ENCODE data around the gene SLC19A1.
"Not testable (repeated sequence)": the region's sequence is repeated elsewhere in the genome, so short reads cannot be mapped to it uniquely, and the experiment has no call there.

Gene SLC19A1

DNA sequence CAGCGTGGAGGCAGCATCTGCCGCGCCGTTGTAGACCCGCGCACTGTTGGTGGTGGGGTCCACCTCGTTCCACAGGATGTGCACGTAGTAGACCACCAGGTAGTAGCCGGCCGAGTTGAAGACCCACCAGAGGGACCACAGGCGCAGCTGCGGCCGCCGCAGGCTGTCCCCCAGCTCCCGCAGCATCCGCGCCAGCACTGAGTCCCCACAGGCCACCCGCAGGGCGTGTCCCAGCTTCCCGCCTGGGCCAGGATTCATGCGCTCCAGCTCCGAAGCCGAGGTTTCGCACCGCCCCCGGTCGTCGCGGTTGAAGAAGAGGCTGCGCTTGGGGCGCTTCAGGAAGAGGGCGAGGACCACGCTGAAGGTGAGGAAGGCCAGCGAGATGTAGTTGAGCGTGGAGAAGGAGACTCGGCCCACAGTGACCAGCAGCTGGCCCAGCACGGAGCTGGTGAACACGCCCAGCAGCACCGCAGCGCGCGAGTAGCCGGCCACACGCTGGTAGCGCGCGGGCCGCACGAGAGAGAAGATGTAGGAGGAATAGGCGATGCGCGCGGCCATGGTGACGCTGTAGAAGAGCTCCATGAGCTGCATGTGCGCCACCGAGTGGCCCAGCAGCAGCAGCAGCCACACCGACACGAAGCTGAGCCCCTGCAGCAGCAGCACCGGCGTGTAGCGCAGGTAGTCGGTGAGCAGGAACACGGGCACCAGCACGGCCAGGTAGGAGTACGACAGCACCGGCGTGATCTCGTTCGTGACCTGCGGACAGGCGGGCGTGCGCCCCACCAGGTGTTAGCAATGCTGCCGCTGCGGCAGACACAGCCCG is 10.6 kb downstream of the SLC19A1 start:
- Mint-ChIP-seq H3K4me3 (peak overlapping the region; percentile 19), H3K9me3 (no peaks in the 10 kb centered on the region), H3K4me1 (peaks cover 17% of the 10 kb centered on the region), H3K27me3 (no peaks in the 10 kb centered on the region), H3K27ac (no peak overlapping the region), H3K36me3 (peaks cover 6% of the 10 kb centered on the region)
- ATAC-seq (ENCODE audit: low read depth) = no peak
- DNase-seq (ENCODE audit: low spot score in 2 of 2) = no peak

DNA sequence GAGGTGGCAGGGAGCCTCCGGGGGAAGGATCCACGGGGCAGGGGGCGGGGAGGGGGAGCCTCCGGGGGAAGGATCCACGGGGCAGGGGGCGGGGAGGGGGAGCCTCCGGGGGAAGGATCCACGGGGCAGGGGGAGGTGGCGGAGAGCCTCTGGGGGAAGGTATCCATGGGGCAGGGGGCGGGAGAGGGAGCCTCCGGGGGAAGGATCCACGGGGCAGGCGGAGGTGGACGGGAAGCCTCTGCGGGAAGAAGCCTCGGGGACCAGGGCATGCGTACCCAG is 11.2 kb downstream of the SLC19A1 start:
- H3K27ac Mint-ChIP-seq; DNase-seq (ENCODE audit: low spot score in 2 of 2); ATAC-seq (ENCODE audit: low read depth); H3K4me3 Mint-ChIP-seq; H3K36me3 Mint-ChIP-seq; H3K9me3 Mint-ChIP-seq; H3K27me3 Mint-ChIP-seq: not testable (repeated sequence)
- H3K4me1 Mint-ChIP-seq = peaks cover 17% of the 10 kb centered on the region

DNA sequence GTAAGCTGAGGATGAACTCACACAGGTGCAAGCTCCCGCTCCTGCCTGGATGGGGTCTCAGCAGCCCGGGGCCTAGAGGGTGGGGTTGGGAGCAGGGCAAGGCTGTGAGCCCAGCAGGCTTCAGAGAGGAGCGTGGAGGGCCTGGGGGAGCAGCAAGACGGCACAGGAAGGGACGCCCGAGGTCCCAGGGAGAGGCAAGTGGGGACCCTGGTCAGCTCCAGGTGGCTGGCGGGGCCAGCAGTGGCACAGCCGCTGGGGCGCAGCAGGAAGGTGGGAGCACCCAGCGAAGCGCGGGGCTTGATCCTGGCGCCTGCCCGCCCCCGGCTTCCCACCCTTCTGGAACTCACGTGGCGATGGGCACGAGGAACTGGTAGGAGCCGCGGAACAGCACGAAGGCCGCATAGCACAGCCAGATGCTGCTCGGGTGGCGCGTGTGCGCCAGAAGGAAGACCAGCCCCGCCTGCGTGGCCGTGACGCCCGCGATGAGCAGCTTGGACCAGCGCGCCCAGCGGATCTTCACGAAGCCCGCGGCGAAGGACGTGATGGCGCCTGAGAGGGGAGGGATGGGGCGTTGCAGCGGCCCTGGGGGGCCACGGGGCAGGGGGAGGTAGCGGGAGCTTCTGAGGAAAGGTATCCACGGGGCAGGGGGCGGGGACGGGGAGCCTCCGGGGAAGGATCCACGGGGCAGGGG is 11.7 kb downstream of the SLC19A1 start:
- Mint-ChIP-seq H3K4me1 (peaks cover 17% of the 10 kb centered on the region), H3K27ac (no peak overlapping the region), H3K27me3 (no peaks in the 10 kb centered on the region), H3K36me3 (peaks cover 6% of the 10 kb centered on the region), H3K9me3 (no peaks in the 10 kb centered on the region), H3K4me3 (no peak overlapping the region)
- ATAC-seq (ENCODE audit: low read depth) (no peak), DNase-seq (ENCODE audit: low spot score in 2 of 2) (no peak)

DNA sequence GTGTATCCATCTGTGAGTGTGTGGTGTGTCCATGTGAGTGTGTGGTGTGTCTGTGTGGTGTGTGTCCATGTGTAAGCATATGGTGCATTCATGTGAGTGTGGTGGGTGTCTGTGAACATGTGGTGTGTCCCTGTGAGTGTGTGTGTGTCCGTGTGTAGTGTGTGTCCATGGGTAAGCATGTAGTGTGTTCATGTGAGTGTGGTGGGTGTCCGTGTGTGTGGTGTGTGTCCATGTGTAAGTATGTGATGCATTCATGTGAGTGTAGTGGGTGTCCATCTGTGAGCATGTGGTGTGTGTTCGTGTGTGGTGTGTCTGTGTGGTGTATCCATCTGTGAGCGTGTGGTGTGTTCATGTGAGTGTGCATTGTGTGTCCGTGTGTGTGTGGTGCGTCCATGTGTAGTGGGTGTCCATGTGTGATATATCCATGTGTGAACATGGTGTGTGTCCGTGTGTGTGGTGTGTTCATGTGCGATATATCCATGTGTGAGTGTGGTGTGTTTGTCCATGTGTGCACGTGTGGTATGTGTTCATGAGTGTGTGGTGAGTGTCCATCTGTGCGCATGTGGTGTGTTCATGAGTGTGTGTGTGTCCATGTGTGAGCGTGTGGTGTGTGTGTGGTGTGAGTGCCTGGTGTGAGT is 12.3 kb downstream of the SLC19A1 start:
- ATAC-seq (ENCODE audit: low read depth) = no peak
- no peak for DNase-seq (ENCODE audit: low spot score in 2 of 2)
- Mint-ChIP-seq H3K4me1 (peaks cover 14% of the 10 kb centered on the region), H3K27ac (no peak overlapping the region), H3K9me3 (no peaks in the 10 kb centered on the region), H3K36me3 (peaks cover 6% of the 10 kb centered on the region), H3K4me3 (no peak overlapping the region), H3K27me3 (no peaks in the 10 kb centered on the region)

DNA sequence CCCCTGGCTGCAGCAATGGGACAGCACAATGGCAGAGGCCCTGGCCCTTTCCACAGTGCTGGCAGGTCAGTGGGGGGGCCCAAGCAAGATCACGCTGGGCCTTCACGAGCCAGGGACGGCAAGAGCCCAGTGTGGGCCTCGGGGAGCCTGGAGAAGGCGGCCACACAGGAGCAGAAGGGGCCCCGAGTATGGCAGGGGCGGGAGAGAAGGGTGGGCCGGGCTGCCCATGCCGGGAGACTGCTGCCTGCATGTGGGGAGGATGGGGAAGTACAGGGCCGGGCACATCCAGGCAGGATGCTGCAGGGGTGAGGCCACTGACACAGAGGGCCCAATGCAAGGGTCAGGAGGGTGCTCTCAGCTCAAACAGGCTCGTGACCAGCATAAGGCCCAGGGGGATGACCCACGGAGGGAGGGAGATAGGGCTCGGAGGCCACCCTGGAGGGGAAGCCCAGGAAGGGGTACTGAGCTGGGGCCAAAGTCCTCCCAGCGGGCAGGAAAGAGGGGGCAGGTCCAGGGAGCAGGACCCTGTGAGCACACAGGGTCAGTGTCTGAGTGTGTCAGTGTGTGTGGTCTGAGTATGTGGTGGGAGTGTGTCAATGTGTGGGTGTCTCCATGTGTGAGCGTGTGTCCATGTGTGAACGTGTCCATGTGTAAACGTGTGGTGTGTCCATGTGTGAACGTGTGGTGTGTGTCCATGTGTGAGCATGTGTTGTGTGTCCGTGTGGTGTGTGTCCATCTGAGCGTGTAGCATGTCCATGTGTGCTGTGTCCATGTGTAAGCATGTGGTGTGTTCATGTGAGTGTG is 13.1 kb downstream of the SLC19A1 start:
- no peak overlapping the region for H3K4me3 Mint-ChIP-seq
- DNase-seq (ENCODE audit: low spot score in 2 of 2) = no peak
- no peak for ATAC-seq (ENCODE audit: low read depth)
- H3K27ac Mint-ChIP-seq = no peak overlapping the region
- H3K4me1 Mint-ChIP-seq = peaks cover 9% of the 10 kb centered on the region
- H3K9me3 Mint-ChIP-seq = no peaks in the 10 kb centered on the region
- no peaks in the 10 kb centered on the region for H3K27me3 Mint-ChIP-seq
- peaks cover 6% of the 10 kb centered on the region for H3K36me3 Mint-ChIP-seq

DNA sequence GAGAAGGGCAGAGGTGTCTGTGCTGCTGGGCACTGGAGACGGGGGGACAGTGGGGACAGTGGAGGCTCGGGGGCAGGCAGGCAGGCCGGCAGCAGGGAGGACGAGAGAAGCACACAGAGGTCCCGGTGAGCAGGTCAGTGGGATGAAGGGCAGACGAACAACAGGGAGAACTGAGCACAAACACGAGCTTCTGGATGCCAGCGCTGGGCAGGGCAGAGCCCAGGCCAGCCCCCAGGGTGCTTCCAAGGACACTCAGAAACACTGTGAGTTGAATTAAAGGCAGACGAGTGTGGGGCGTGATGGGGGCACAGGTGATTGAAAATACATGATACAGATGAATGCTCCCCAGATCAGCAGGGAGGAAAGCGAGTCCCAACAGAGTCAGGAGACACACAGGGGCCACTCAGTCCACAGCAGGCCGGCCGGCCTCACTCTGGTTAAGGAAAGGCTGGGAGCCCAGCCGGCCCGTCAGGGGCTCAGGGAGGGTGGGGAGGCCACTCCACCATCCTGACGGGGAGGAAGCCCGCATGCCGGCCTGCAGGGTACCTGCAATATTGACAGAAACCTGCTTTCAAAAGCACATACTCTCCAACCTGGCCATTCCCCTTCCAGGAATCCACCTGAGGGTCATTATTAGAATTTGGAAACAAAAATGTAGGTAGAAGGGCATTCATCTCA is 14.1 kb downstream of the SLC19A1 start:
- Mint-ChIP-seq H3K36me3 (peaks cover 6% of the 10 kb centered on the region), H3K27me3 (no peaks in the 10 kb centered on the region), H3K4me1 (peaks cover 9% of the 10 kb centered on the region), H3K9me3 (no peaks in the 10 kb centered on the region), H3K27ac (no peak overlapping the region), H3K4me3 (no peak overlapping the region)
- no peak for DNase-seq (ENCODE audit: low spot score in 2 of 2)
- no peak for ATAC-seq (ENCODE audit: low read depth)

DNA sequence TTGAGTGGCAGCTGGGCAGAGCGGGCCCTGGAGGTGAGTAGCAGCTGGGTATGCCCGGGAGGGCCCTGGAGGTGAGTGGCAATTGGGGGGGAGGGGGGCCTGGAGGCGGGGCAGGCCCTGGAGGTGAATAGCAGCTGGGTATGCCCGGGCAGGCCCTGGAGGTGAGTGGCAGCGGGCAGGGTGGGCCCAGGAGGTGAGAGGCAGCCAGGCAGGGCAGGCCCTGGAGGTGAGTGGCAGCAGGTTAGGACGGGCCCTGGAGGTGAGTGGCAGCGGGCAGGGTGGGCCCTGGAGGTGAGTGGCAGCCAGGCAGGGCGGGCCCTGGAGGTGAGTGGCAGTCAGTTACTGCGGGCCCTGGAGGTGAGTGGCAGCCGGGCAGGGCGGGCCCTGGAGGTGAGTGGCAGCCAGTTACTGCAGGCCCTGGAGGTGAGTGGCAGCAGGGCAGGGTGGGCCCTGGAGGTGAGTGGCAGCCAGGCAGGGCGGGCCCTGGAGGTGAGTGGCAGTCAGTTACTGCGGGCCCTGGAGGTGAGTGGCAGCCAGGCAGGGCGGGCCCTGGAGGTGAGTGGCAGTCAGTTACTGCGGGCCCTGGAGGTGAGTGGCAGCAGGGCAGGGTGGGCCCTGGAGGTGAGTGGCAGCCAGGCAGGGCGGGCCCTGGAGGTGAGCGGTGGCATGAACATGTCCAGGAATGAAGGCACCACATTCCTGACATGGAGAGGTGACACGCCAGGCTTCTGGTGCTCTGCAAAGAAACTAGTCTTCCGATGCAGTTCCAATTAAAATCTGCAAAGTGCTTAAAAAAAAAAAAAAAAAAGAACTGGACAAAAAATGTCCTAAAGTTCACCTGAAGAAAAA is 14.9 kb downstream of the SLC19A1 start:
- not testable (repeated sequence) for H3K27ac Mint-ChIP-seq; H3K9me3 Mint-ChIP-seq; ATAC-seq (ENCODE audit: low read depth); H3K27me3 Mint-ChIP-seq; H3K4me3 Mint-ChIP-seq; H3K4me1 Mint-ChIP-seq; DNase-seq (ENCODE audit: low spot score in 2 of 2)
- peaks cover 11% of the 10 kb centered on the region for H3K36me3 Mint-ChIP-seq

DNA sequence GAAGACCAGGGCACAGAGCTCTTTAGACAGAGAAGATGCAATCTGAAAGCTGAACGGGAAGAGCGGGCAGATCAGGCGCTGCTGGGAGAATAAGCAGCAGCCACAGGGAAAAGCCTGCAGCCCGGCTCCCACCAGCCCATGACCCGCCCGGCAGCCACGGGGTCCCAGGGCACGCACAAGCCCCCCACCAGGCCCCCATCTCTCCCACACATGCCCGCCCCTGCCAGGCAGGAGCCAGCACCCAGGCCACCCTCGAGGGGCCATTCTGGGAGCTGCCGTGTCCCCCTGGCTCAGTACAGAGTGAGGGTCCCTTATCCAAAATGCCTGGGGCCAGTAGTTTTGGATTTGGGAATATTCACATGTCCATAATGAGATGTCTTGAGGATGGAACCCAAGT is 16.3 kb downstream of the SLC19A1 start:
- peaks cover 24% of the 10 kb centered on the region for H3K36me3 Mint-ChIP-seq
- no peaks in the 10 kb centered on the region for H3K27me3 Mint-ChIP-seq
- no peak for DNase-seq (ENCODE audit: low spot score in 2 of 2)
- H3K27ac Mint-ChIP-seq = no peak overlapping the region
- H3K9me3 Mint-ChIP-seq = peaks cover 2% of the 10 kb centered on the region
- ATAC-seq (ENCODE audit: low read depth) = no peak
- peaks cover 2% of the 10 kb centered on the region for H3K4me1 Mint-ChIP-seq
- no peak overlapping the region for H3K4me3 Mint-ChIP-seq

DNA sequence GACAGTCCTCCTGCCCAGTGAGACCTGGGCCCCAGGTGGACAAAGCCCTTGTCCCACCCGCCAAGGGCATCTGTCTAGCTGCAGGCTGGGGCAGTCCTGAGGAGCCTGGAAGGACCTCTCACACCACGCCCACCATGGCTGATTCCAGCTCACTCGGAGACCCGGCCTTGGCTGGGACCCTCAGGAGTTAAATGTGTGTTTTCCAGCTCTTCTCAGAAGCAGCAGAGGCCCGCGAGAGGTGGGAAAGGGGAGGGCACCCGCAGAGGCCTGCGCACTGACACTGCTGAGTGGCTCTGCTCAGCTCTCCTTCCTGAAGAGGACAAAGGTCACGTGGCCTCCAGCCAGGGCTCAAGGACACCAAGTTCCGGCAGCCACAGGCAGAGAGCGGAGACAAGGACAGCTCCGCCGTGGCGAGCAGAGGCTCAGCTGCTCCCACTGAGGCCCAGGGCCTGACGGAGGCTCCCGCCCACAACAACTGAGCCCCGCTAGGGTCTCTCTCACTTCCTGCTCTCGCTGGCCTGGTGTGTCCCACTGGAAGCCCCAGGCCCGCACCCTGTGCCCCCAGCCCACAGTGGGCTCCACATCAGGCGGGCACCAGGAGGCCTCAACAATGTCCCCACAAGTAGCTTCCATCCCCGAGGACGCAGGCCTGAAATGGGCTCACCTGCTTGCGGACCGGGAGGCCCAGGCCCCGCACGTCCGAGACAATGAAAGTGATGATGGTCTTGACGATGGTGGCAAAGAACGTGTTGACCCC is 16.9 kb downstream of the SLC19A1 start:
- Mint-ChIP-seq H3K9me3 (peaks cover 4% of the 10 kb centered on the region), H3K4me3 (no peak overlapping the region), H3K27ac (no peak overlapping the region), H3K4me1 (peaks cover 2% of the 10 kb centered on the region), H3K27me3 (no peaks in the 10 kb centered on the region), H3K36me3 (peaks cover 28% of the 10 kb centered on the region)
- DNase-seq (ENCODE audit: low spot score in 2 of 2) (no peak), ATAC-seq (ENCODE audit: low read depth) (no peak)

DNA sequence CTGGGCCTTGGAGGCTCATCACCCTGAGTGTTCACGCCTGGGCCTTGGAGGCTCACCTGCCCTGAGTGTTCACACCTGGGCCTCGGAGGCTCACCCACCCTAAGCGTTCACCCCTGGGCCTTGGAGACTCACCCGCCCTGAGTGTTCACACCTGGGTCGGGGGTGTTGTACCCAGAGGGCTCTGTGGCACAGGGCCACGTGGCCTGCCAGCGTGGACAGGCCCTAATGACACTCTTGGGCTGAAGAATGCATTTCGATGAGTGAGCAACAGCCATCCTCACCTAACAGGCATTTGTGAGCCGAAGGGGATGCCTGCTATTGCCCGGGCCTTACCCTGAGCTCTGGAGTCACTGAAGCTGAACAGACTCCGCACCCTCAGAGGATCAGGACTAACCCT is 17.5 kb downstream of the SLC19A1 start:
- ATAC-seq (ENCODE audit: low read depth) (no peak), DNase-seq (ENCODE audit: low spot score in 2 of 2) (no peak)
- no peak overlapping the region for H3K4me3 Mint-ChIP-seq
- peaks cover 34% of the 10 kb centered on the region for H3K36me3 Mint-ChIP-seq
- no peak overlapping the region for H3K27ac Mint-ChIP-seq
- peaks cover 7% of the 10 kb centered on the region for H3K9me3 Mint-ChIP-seq
- H3K27me3 Mint-ChIP-seq = no peaks in the 10 kb centered on the region
- peaks cover 2% of the 10 kb centered on the region for H3K4me1 Mint-ChIP-seq

DNA sequence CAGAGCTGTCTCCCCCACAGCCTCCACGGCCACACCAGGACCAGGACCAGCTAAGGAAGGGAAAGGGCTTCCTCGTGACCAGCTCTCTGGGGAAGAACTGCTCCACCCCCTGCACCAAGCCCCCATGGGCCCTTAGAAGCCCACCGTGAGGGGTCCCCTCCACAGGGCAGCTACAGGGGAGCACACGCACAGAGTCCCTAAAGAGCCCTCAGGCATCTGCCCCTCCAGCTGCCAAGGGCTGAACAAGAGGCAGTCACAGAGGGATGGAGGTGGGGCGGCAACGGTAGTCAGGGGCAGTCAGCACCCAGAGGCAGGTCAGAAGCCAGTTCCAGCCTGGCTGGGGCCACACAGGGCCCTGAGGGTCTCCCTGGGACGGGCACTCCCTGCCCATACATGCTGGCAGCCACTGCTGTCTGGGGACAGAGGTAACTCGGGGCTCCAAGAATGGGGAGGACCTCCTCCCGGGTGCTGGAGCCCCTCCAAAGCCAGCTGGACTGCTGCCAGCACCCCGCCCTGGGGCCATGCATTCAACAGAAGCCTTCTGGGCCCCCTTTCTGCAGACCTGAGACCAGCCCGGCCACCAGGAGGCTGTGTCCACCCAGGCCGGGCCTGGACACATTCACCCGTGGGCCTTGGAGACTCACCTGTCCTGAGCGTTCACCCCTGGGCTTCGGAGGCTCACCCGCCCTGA is 18.7 kb downstream of the SLC19A1 start:
- DNase-seq (ENCODE audit: low spot score in 2 of 2) (no peak), ATAC-seq (ENCODE audit: low read depth) (no peak)
- no peak overlapping the region for H3K4me3 Mint-ChIP-seq
- H3K4me1 Mint-ChIP-seq = peaks cover 2% of the 10 kb centered on the region
- H3K9me3 Mint-ChIP-seq = peaks cover 15% of the 10 kb centered on the region
- peaks cover 45% of the 10 kb centered on the region for H3K36me3 Mint-ChIP-seq
- no peaks in the 10 kb centered on the region for H3K27me3 Mint-ChIP-seq
- H3K27ac Mint-ChIP-seq = no peak overlapping the region

DNA sequence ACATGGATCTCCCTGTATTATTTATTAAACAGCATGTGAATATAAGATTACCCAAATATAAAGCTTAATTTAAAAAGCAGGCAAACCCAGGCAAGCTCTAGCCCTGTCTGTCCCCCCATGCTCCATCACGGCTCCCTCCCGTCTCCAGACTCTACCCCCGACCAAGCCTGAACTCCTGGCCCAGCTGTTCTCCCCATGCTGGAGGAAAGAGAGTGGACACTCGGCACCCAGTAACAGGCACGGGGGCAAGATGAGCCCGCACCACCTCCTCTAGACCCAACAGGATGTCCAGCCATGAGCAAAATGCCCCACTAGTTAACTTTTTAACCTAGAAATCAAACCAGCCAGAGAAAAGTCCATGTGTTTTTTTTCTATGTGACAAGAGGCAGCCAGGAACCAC is 19.3 kb downstream of the SLC19A1 start:
- H3K27me3 Mint-ChIP-seq = no peaks in the 10 kb centered on the region
- DNase-seq (ENCODE audit: low spot score in 2 of 2) (no peak), ATAC-seq (ENCODE audit: low read depth) (no peak)
- H3K27ac Mint-ChIP-seq = no peak overlapping the region
- H3K4me1 Mint-ChIP-seq = peaks cover 2% of the 10 kb centered on the region
- peaks cover 50% of the 10 kb centered on the region for H3K36me3 Mint-ChIP-seq
- H3K9me3 Mint-ChIP-seq = peaks cover 20% of the 10 kb centered on the region
- no peak overlapping the region for H3K4me3 Mint-ChIP-seq
